NCI-H1105 (cell line): ENCODE measurements around the gene PNMA8B.
"Not testable (repeated sequence)": the region's sequence is repeated elsewhere in the genome, so short reads cannot be mapped to it uniquely, and the experiment has no call there.

Experiments
- DNase-seq: peaks from one replicate; lab custom pipeline; 2025; lab: John Stamatoyannopoulos, UW

PNMA8B gene

GRCh38 chr19:46495786-46496099, at the start of gene PNMA8B:
Gene PNMA8B, minus strand, starts transcription at chr19:46495867. Its CDS starts 402 bp downstream, at chr19:46495465.
- peak; percentile 97 for DNase-seq

GRCh38 chr19:46544651-46545050, 49.0 kb upstream of the PNMA8B start:
- DNase-seq, result no peak

- peak; percentile 85 for DNase-seq
These were observed 47.0 kb upstream of the PNMA8B start for GRCh38 chr19:46542428-46543230.

- DNase-seq, result no peak
These were observed 41.8 kb upstream of the PNMA8B start for GRCh38 chr19:46537136-46538097.

- no peak for DNase-seq
These were observed 40.7 kb upstream of the PNMA8B start for GRCh38 chr19:46536391-46536790.

GRCh38 chr19:46533621-46534081, 38.0 kb upstream of the PNMA8B start:
- no peak for DNase-seq

- DNase-seq, result no peak
These were observed 37.5 kb upstream of the PNMA8B start for GRCh38 chr19:46533078-46533620.

- DNase-seq, result no peak
These were observed 35.0 kb upstream of the PNMA8B start for GRCh38 chr19:46530636-46531035.

GRCh38 chr19:46529622-46530451, 34.2 kb upstream of the PNMA8B start:
- DNase-seq, result peak; percentile 41

GRCh38 chr19:46528601-46529590, 33.2 kb upstream of the PNMA8B start:
- no peak for DNase-seq

GRCh38 chr19:46526801-46527200, 31.1 kb upstream of the PNMA8B start:
- DNase-seq, result not testable (repeated sequence)

GRCh38 chr19:46524308-46524707, 28.6 kb upstream of the PNMA8B start:
- DNase-seq, result no peak

- not testable (repeated sequence) for DNase-seq
These were observed 27.3 kb upstream of the PNMA8B start for GRCh38 chr19:46522988-46523387.

GRCh38 chr19:46521241-46521868, 25.7 kb upstream of the PNMA8B start:
- DNase-seq, result no peak

GRCh38 chr19:46520616-46521015, 24.9 kb upstream of the PNMA8B start:
- no peak for DNase-seq

- DNase-seq, result no peak
These were observed 21.8 kb upstream of the PNMA8B start for GRCh38 chr19:46517471-46517870.

GRCh38 chr19:46515879-46516350, 20.2 kb upstream of the PNMA8B start:
- no peak for DNase-seq

- no peak for DNase-seq
These were observed 19.6 kb upstream of the PNMA8B start for GRCh38 chr19:46515290-46515609.

GRCh38 chr19:46514589-46515289, 19.1 kb upstream of the PNMA8B start:
- DNase-seq, result no peak
